ENCODE results near the gene ATP11C. TPM values are rescaled to one million over a fixed set of nuclear protein-coding genes. Genes with fewer than 3 reads are reported as not detected.

ATP11C gene
- polyA plus RNA-seq, 2 of the 4 experiments (the other 2 are of a cell fraction), result 16.4 to 34.3 TPM

DNA sequence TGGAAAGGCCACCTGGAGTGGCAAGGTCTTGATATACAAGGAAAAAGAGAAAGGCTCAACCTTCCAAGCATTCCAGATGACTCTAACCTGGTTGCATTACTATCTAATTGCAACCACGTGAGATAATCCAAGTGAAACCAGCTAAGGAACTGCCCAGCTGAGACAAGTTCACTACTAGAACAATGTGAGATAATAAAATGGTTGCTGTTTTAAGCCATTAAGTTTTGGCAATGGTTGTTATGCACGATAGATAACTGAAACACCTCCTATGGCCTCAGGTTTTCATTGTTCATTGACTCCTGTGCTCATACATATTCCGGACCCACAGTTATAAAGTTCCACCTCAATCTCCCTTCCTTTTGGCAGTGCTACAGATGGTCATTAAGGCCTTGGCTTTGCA is 41.6 kb upstream of the ATP11C start:
- TF ChIP-seq, protein P1, sequence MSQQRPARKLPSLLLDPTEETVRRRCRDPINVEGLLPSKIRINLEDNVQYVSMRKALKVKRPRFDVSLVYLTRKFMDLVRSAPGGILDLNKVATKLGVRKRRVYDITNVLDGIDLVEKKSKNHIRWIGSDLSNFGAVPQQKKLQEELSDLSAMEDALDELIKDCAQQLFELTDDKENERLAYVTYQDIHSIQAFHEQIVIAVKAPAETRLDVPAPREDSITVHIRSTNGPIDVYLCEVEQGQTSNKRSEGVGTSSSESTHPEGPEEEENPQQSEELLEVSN (IDR thresholded peaks at IDR 0.05; ENCODE audit: borderline replicate concordance, low read depth), result no peak
- TF ChIP-seq EHMT2 (IDR thresholded peaks at IDR 0.05; ENCODE audit: low read depth) (no peak), RCOR1 (IDR thresholded peaks at IDR 0.05; ENCODE audit: low read depth, low read length) (no peak), ZC3H11A (IDR thresholded peaks at IDR 0.05) (no peak), MAZ (IDR thresholded peaks at IDR 0.05; ENCODE audit: borderline replicate concordance, low read depth, low read length) (no peak), HOXB5 (CRISPR knock-in tag; IDR thresholded peaks at IDR 0.05) (no peak), ZNF302 (CRISPR knock-in tag; IDR thresholded peaks at IDR 0.05) (no peak), MAFK (IDR thresholded peaks at IDR 0.05; ENCODE audit: partially characterized antibody) (no peak), RARB (CRISPR knock-in tag; IDR thresholded peaks at IDR 0.05) (no peak), TFCP2L1 (CRISPR knock-in tag; IDR thresholded peaks at IDR 0.05) (no peak)
- TF ChIP-seq, protein P2, sequence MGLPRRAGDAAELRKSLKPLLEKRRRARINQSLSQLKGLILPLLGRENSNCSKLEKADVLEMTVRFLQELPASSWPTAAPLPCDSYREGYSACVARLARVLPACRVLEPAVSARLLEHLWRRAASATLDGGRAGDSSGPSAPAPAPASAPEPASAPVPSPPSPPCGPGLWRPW (IDR thresholded peaks at IDR 0.05), result no peak
- TF ChIP-seq, protein P3, sequence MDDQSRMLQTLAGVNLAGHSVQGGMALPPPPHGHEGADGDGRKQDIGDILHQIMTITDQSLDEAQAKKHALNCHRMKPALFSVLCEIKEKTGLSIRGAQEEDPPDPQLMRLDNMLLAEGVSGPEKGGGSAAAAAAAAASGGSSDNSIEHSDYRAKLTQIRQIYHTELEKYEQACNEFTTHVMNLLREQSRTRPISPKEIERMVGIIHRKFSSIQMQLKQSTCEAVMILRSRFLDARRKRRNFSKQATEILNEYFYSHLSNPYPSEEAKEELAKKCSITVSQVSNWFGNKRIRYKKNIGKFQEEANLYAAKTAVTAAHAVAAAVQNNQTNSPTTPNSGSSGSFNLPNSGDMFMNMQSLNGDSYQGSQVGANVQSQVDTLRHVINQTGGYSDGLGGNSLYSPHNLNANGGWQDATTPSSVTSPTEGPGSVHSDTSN (IDR thresholded peaks at IDR 0.05), result no peak
- Histone ChIP-seq H3K4me1 (no peaks in the 10 kb centered on the region), H3K9me3 (no peaks in the 10 kb centered on the region), H3K27ac (no peak overlapping the region), H3K4me2 (no peak overlapping the region), H3K4me3 (no peak overlapping the region)
- DNase-seq (ENCODE audit: low read depth in 1 of 2, low spot score in 1 of 2) (no peak), ATAC-seq (no peak), FAIRE-seq (no peak)
- ChIA-PET CTCF (no interaction called here), POLR2A (no interaction called here)
- 34% methylated on average over 3 of the region's 3 CpGs for WGBS (ENCODE audit: missing lambda C conversion rate)

DNA sequence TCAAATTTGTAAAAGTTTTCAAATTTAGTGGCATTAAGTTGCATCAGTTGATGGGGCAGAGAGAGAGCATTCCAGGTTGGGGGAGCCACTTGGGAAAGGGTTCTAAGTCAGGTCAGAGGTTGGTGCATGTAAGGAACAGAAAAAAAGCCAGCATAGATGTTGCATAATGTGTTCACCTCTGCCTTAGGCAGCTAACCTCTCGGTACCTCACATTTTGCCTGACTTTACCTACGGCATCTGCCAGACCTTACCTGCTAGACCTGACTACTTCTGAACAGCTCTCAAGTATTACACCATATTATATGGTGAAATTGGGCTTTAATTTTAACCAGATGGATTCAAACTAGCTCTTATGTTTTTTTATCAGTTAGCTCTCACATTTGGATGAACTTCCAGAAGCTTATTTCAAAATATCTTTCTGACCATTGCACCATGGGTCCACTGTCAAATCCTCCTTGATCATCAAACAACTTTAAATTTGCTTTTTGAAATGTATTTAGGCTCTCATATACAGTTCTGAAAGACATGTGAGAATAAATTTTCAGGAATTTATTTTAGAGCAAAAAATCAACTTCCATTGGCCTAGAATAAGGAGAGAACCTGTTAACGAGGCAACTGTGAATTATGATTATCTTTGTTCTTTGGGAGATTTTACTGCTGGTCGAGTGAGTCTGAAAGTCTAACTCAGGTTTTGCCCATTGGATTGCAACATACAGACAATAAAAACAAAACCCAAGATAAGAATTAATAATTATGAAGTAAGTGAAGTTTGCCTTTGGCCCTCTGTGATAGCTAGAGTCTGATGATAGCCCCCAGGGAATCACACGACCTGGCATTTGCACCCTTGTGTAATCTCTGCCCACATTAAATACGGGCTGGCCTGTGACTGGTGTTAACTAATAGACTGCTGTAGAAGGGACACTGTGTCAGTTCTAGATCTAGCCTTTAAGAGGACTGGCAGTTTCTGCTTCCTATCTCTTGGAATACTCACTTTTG is 40.1 kb upstream of the ATP11C start:
- ChIA-PET CTCF (no interaction called here), POLR2A (no interaction called here)
- DNase-seq (ENCODE audit: low read depth in 1 of 2, low spot score in 1 of 2) (no peak), ATAC-seq (no peak), FAIRE-seq (no peak)
- Histone ChIP-seq H3K4me3 (no peak overlapping the region), H3K4me1 (no peaks in the 10 kb centered on the region), H3K27ac (no peak overlapping the region), H3K4me2 (no peak overlapping the region), H3K9me3 (no peaks in the 10 kb centered on the region)
- TF ChIP-seq ZNF302 (CRISPR knock-in tag; IDR thresholded peaks at IDR 0.05), result no peak
- TF ChIP-seq RNF2 (IDR thresholded peaks at IDR 0.05; ENCODE audit: borderline replicate concordance, low read depth), result no peak
- TF ChIP-seq, protein P4, sequence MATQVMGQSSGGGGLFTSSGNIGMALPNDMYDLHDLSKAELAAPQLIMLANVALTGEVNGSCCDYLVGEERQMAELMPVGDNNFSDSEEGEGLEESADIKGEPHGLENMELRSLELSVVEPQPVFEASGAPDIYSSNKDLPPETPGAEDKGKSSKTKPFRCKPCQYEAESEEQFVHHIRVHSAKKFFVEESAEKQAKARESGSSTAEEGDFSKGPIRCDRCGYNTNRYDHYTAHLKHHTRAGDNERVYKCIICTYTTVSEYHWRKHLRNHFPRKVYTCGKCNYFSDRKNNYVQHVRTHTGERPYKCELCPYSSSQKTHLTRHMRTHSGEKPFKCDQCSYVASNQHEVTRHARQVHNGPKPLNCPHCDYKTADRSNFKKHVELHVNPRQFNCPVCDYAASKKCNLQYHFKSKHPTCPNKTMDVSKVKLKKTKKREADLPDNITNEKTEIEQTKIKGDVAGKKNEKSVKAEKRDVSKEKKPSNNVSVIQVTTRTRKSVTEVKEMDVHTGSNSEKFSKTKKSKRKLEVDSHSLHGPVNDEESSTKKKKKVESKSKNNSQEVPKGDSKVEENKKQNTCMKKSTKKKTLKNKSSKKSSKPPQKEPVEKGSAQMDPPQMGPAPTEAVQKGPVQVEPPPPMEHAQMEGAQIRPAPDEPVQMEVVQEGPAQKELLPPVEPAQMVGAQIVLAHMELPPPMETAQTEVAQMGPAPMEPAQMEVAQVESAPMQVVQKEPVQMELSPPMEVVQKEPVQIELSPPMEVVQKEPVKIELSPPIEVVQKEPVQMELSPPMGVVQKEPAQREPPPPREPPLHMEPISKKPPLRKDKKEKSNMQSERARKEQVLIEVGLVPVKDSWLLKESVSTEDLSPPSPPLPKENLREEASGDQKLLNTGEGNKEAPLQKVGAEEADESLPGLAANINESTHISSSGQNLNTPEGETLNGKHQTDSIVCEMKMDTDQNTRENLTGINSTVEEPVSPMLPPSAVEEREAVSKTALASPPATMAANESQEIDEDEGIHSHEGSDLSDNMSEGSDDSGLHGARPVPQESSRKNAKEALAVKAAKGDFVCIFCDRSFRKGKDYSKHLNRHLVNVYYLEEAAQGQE (IDR thresholded peaks at IDR 0.05), result no peak
- no peak for TF ChIP-seq CHD2 (IDR thresholded peaks at IDR 0.05; ENCODE audit: low read length, partially characterized antibody)
- no peak for TF ChIP-seq HOXA7 (CRISPR knock-in tag; IDR thresholded peaks at IDR 0.05)
- TF ChIP-seq RARB (CRISPR knock-in tag; IDR thresholded peaks at IDR 0.05), result no peak
- TF ChIP-seq, protein P5, sequence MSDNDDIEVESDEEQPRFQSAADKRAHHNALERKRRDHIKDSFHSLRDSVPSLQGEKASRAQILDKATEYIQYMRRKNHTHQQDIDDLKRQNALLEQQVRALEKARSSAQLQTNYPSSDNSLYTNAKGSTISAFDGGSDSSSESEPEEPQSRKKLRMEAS (IDR thresholded peaks at IDR 0.05), result no peak
- TF ChIP-seq MYC (IDR thresholded peaks at IDR 0.05; ENCODE audit: borderline replicate concordance, low read length), result no peak
- TF ChIP-seq KDM5A (IDR thresholded peaks at IDR 0.05), result no peak
- no peak for TF ChIP-seq RFX5 (IDR thresholded peaks at IDR 0.05)
- no peak for TF ChIP-seq KDM1A (IDR thresholded peaks at IDR 0.05; ENCODE audit: low read depth)
- no peak for TF ChIP-seq ZFP36 (IDR thresholded peaks at IDR 0.05; ENCODE audit: borderline replicate concordance, partially characterized antibody)
- TF ChIP-seq RAD21 (conservative IDR thresholded peaks at IDR 0.05 in 1 of 2, IDR thresholded peaks at IDR 0.05 in 1 of 2), result no peak
- TF ChIP-seq, protein P6, sequence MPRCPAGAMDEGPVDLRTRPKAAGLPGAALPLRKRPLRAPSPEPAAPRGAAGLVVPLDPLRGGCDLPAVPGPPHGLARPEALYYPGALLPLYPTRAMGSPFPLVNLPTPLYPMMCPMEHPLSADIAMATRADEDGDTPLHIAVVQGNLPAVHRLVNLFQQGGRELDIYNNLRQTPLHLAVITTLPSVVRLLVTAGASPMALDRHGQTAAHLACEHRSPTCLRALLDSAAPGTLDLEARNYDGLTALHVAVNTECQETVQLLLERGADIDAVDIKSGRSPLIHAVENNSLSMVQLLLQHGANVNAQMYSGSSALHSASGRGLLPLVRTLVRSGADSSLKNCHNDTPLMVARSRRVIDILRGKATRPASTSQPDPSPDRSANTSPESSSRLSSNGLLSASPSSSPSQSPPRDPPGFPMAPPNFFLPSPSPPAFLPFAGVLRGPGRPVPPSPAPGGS (IDR thresholded peaks at IDR 0.05), result no peak
- no peak for TF ChIP-seq MAFK (IDR thresholded peaks at IDR 0.05; ENCODE audit: partially characterized antibody)
- 31% methylated on average over 6 of the region's 6 CpGs for whole genome bisulfite sequencing (ENCODE audit: missing lambda C conversion rate)
